ENCODE data around the gene SLC18B1.
A peak's percentile ranks its signal among the peaks of the same experiment; 100 is the strongest.

SLC18B1 gene

DNA sequence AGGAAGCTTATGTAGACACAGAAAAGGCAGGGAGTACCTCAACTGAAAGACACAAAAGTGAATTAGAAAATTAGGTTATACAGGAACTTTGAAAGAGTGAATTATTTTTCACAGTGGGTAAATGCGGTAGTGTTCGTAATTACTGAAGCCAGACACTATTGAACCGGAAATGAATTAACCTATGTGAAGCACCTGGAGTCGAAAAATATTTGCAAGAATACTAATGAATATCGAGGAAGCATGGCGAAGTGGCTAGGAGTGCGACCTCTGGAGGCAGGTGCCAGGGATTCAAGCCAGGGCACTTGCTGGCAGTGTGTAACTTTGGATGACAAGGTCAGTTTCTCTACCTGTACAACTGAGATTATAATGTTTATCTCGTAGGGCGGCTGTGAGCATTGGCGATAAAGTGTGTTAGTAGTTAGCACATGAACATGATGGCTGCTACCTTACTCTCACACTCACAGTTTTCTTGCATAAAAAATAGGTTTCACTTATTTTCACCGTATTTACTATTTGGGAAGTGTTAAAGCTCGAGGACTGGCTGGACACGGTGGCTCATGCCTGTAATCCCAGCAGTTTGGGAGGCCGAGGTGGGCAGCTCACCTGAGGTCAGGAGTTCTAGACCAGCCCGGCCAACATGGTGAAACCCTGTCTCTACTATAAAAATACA, 567 bp upstream of the SLC18B1 start:
- peak overlapping the region; percentile 40 for H2AFZ ChIP-seq (ENCODE audit: low read depth, low read length)
- H3K27ac ChIP-seq (ENCODE audit: low read length) = no peak overlapping the region
- H3K4me2 ChIP-seq (ENCODE audit: insufficient read depth, low read length) = peak overlapping the region; percentile 71
- peak overlapping the region; percentile 32; the same call in 1 of the 2 replicates for H3K9ac ChIP-seq (ENCODE audit: low read depth, low read length)
- H3K36me3 ChIP-seq (ENCODE audit: insufficient read depth, low read length) = no peaks in the 10 kb centered on the region
- H4K20me1 ChIP-seq (ENCODE audit: insufficient read depth, low read length) = no peaks in the 10 kb centered on the region
- no peaks in the 10 kb centered on the region for H3K79me2 ChIP-seq (ENCODE audit: insufficient read depth, low read length)
- H3K9me3 ChIP-seq (ENCODE audit: insufficient read depth, low read length, severe bottlenecking) = no peaks in the 10 kb centered on the region
- peaks cover 17% of the 10 kb centered on the region for H3K27me3 ChIP-seq (ENCODE audit: insufficient read depth, low read length, poor library complexity)
- ATAC-seq (ENCODE audit: insufficient read depth, low read depth) = peak; percentile 88
- no peak for TF ChIP-seq EZH2 (IDR thresholded peaks at IDR 0.05; ENCODE audit: borderline replicate concordance, low read depth, low read length, severe bottlenecking)
- TF ChIP-seq, protein P1, sequence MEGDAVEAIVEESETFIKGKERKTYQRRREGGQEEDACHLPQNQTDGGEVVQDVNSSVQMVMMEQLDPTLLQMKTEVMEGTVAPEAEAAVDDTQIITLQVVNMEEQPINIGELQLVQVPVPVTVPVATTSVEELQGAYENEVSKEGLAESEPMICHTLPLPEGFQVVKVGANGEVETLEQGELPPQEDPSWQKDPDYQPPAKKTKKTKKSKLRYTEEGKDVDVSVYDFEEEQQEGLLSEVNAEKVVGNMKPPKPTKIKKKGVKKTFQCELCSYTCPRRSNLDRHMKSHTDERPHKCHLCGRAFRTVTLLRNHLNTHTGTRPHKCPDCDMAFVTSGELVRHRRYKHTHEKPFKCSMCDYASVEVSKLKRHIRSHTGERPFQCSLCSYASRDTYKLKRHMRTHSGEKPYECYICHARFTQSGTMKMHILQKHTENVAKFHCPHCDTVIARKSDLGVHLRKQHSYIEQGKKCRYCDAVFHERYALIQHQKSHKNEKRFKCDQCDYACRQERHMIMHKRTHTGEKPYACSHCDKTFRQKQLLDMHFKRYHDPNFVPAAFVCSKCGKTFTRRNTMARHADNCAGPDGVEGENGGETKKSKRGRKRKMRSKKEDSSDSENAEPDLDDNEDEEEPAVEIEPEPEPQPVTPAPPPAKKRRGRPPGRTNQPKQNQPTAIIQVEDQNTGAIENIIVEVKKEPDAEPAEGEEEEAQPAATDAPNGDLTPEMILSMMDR (IDR thresholded peaks at IDR 0.05; ENCODE audit: borderline replicate concordance, extremely low read depth, low read length, poor library complexity, severe bottlenecking) = peak; percentile 84
- DNase-seq = peak; percentile 55
- H3K4me1 ChIP-seq (ENCODE audit: insufficient read depth, low read length) = peaks cover 14% of the 10 kb centered on the region
- peak overlapping the region in 1 of 2 experiments; percentile 48; a peak in 3 of 4 replicates for H3K4me3 ChIP-seq (ENCODE audit: low read depth in 1 of 2, low read length in 2 of 2)

DNA sequence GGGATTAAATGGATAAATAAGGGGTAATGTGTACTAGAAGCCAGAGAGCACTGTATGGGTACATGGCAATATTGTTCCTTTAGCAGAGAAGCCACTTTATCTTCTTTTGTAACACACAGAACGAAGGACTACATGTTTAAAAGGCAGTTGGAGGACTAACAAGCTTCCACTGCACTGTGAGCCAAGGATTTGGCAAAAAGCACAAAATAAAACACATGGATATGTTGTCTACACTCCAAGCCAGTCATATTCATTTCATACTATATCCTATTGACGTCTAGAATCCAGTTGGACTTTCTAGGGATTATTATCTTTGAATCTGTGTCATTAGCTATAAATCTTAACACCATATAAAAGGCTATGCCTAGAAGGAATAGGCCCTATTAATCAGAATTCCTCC, 3.0 kb downstream of the SLC18B1 start:
- Histone ChIP-seq H3K79me2 (ENCODE audit: insufficient read depth, low read length) (no peaks in the 10 kb centered on the region), H3K4me1 (ENCODE audit: insufficient read depth, low read length) (peaks cover 14% of the 10 kb centered on the region), H3K36me3 (ENCODE audit: insufficient read depth, low read length) (no peaks in the 10 kb centered on the region), H3K4me3 (ENCODE audit: low read depth in 1 of 2, low read length in 2 of 2) (no peak overlapping the region), H3K27me3 (ENCODE audit: insufficient read depth, low read length, poor library complexity) (peaks cover 15% of the 10 kb centered on the region), H3K4me2 (ENCODE audit: insufficient read depth, low read length) (no peak overlapping the region), H3K9me3 (ENCODE audit: insufficient read depth, low read length, severe bottlenecking) (no peaks in the 10 kb centered on the region), H3K9ac (ENCODE audit: low read depth, low read length) (no peak overlapping the region), H4K20me1 (ENCODE audit: insufficient read depth, low read length) (no peaks in the 10 kb centered on the region), H2AFZ (ENCODE audit: low read depth, low read length) (no peak overlapping the region), H3K27ac (ENCODE audit: low read length) (no peak overlapping the region)
- DNase-seq (no peak), ATAC-seq (ENCODE audit: insufficient read depth, low read depth) (no peak)
- no peak for TF ChIP-seq EZH2 (IDR thresholded peaks at IDR 0.05; ENCODE audit: borderline replicate concordance, low read depth, low read length, severe bottlenecking)
- TF ChIP-seq, protein P1 (IDR thresholded peaks at IDR 0.05; ENCODE audit: borderline replicate concordance, extremely low read depth, low read length, poor library complexity, severe bottlenecking) = no peak

DNA sequence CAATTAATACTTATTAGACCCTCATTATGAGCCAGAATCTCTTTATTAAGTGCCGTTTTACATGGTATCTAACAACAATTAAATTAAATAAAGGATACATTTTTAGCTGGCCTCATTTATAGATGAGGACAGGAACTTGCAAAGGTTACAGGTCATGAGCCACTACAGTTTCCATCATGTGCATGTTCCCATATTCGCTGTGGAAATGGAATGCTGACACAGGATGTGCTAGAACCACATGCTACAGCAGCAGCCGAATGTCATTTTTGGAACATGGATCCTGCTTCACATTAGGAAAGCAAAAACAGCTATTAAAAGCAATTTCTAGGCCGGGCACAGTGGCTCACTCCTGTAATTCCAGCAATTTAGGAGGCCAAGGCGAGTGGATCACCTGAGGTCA, 5.9 kb downstream of the SLC18B1 start:
- H3K36me3 ChIP-seq (ENCODE audit: insufficient read depth, low read length) = no peaks in the 10 kb centered on the region

More for the DNA sequence above, 5.9 kb downstream of the SLC18B1 start:
- Histone ChIP-seq H3K9ac (ENCODE audit: low read depth, low read length) (no peak overlapping the region), H4K20me1 (ENCODE audit: insufficient read depth, low read length) (no peaks in the 10 kb centered on the region), H3K27me3 (ENCODE audit: insufficient read depth, low read length, poor library complexity) (no peaks in the 10 kb centered on the region), H2AFZ (ENCODE audit: low read depth, low read length) (no peak overlapping the region), H3K4me3 (ENCODE audit: low read depth in 1 of 2, low read length in 2 of 2) (no peak overlapping the region), H3K9me3 (ENCODE audit: insufficient read depth, low read length, severe bottlenecking) (no peaks in the 10 kb centered on the region), H3K4me1 (ENCODE audit: insufficient read depth, low read length) (no peaks in the 10 kb centered on the region), H3K79me2 (ENCODE audit: insufficient read depth, low read length) (no peaks in the 10 kb centered on the region), H3K4me2 (ENCODE audit: insufficient read depth, low read length) (no peak overlapping the region), H3K27ac (ENCODE audit: low read length) (no peak overlapping the region)
- ATAC-seq (ENCODE audit: insufficient read depth, low read depth) (no peak), DNase-seq (no peak)
- TF ChIP-seq, protein P1 (IDR thresholded peaks at IDR 0.05; ENCODE audit: borderline replicate concordance, extremely low read depth, low read length, poor library complexity, severe bottlenecking) = no peak
- TF ChIP-seq EZH2 (IDR thresholded peaks at IDR 0.05; ENCODE audit: borderline replicate concordance, low read depth, low read length, severe bottlenecking) = no peak

All from DND-41 (cell line).